Sciatic nerve (tissue), 2 donors: ENCODE data around the gene PUM1. TPM values are rescaled to one million over a fixed set of nuclear protein-coding genes. Genes with fewer than 3 reads are reported as not detected.

ENCODE experiments used
- ATAC-seq: fragments of 200-7000 bp; cut with Tn5 transposase; one replicate; pipeline ENCODE4 v1.9.1; 2020; ENCODE audit warnings: mild to moderate bottlenecking, moderate library complexity
- DNase-seq: peaks from one replicate; pipeline ENCODE4 v3.0.0-alpha.2; 2020; ENCODE audit warnings: low spot score
- intact Hi-C: fragments of 100-400 bp; cut with DNase I; formaldehyde crosslinking; loops from one replicate; pipeline ENCODE4 v1.14.2; 2022
- total RNA-seq: library from RNA; stranded (reverse); fragmentation: NEBNext Ultra II Directional; extraction: Animal tissue kit (Norgen Biotek cat#: 25700); gene quantifications from one replicate; pipeline ENCODE4 v1.2.1, GENCODE V29; 2021
- donor health status: DM: no; HTN: no; CAD: no.
- donor health status: DM: no; HTN: no; CAD: no.

Gene PUM1
- total RNA-seq, 1 donor from 2014 or later, result 144 TPM

DNA sequence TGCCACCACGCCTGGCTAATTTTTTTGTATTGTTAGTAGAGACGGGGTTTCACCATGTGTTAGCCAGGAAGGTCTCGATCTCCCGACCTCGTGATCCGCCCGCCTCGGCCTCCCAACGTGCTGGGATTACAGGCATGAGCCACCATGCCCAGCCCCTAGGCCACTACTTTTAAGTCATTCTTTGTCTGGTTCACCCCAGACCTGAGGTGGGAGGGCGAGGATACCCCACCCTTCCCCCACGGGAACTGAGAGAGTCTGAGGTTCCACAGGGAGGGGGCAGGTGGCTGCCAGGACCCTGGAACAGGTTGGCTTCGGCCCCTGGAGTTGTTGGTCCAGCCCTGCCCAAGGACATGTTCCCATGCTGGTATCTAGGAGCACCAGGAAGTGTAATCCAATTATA lies 149.2 kb downstream of the PUM1 start:
- intact Hi-C loops, result no loop called here
- ATAC-seq, result no peak

DNA sequence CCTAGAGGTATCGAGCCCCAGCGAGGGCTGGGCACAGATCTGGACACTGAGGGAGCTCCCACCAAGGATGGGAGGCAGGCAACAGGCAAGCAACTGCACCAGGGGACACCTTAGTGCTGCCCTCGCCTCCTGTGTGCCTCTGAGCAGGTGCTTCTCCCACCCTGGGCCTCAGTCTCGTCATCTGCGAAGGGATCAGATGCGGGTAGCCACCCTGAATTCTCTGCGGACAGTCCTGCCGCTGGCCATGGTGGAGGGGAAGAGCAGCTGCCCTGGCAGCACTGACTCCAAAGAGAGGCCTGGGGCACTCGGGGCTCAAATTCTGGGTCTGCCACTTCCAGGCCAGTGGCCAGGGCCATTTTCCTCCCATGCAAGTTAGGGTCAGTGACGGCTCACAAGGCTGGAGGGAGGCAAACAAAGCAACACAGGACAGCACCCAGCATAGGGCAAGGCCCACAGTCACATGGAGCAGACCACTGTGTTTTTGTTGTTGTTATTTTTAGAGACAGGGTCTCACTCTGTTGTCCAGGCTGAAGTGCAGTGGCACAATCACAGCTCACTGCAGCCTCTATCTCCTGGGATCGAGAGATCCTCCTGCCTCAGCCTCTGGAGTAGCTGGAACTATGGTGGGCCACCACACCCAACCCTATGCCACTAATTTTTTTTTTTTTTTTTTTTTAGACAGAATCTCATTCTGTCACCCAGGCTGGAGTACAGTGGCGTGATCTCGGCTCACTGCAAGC lies 149.9 kb downstream of the PUM1 start:
- intact Hi-C loops, result no loop called here
- DNase-seq, result peak; percentile 33
- no peak for ATAC-seq

More for the DNA sequence above, 149.2 kb downstream of the PUM1 start:
- peak; percentile 44 for DNase-seq

DNA sequence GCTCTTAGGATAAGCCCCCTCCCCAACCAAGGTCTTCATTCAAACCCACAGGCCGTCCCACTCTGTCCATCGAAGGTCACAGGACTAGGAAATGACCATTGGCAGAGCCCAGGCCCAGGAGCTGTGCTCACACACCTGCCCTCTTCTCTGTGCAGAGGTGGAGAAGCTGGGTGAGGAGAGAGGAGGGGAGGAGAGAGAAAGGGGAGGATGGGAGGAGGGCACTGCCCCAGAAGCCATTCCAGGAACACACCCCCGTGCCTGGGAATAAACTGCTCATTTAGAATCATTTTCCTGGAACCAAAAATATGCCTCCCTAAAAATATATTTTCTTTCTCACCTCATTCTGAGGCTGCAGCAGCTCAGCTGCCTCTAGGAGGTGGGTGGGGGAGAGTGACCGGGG lies 150.6 kb downstream of the PUM1 start:
- DNase-seq (peak; percentile 19), ATAC-seq (no peak)
- intact Hi-C loops, result loop anchor here (5.0 kb wide), 2 partner anchors 133 to 193 kb away; partner anchors contain the start of gene MATN1

DNA sequence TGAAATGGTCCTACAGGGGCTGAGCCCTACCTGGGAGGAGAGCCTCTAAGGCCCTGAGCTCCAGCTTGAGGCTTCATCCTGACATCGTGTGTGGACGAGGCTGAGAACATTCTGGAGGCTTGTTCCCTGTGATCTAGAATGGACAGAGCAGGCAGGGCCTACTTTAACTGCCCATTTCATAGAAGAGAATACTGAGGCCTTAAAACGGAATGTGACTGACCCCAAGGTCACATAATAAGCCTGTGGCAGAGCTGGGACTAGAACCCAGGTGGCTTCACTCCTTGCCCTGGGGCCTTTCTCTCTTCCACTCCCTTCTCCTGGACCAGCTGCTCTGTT lies 151.0 kb downstream of the PUM1 start:
- DNase-seq (no peak), ATAC-seq (no peak)
- intact Hi-C loops, result loop anchor here (5.0 kb wide), 2 partner anchors 132 to 192 kb away; partner anchors contain the start of gene MATN1

DNA sequence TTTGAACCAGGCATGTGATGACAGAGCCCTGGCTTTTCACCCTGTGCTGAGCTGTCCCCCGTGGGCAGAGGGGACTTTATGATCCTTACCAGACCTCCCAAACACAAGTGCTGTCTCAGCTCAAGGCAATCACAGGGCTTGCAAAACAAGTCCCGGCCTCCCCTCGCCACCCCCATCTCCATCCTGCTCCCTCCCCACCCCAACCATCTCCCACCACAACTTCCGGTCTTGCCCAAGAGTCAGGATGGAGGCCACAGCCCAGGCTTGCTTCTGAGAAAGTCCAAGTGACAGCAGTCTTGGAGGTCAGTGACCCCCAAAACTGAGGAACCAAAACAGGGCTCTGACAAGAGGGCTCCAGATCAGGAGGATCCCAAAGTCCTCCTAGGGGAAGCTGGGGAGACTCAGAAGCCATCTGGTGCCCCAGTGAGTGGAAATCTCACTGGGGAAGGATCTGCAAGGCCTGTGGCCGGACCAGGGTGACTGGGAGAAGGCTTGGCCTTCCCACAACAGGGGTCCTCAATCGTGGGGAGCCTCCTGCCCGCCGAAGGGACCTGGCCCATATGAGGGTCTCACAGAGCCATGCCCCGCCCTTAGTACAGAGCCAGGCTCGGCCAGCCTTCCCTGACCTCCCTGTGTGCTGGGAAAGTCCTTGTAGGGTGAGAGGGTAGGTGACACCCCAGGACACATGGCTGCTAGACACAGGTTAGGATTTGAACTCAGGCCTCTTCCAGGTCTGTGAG lies 152.4 kb downstream of the PUM1 start:
- DNase-seq, result peak; percentile 76
- ATAC-seq, result peak; percentile 44
- intact Hi-C loops, result loop anchor here (5.0 kb wide), 2 partner anchors 131 to 191 kb away; partner anchors contain the start of gene MATN1

DNA sequence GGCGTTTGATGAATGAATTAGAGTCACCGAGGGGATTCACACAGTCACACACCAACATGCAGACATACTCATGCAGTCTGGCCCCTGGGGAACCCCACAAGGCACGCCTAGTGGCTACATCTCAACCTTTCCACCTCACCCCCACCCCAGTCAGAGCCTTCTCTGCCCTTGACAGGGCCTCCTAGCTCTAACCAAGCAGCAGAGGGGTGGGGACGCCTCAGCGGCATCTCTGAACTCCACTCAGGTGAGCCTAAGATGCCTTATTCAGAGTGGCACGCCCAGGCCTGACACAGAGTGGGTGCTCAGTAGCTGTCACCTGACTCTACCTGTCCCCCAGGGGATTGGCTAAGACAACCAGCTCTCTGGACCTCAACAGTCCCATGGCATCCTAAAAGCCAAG lies 153.3 kb downstream of the PUM1 start:
- DNase-seq (peak; percentile 59), ATAC-seq (no peak)
- intact Hi-C loops, result loop anchor here (5.0 kb wide), 2 partner anchors 130 to 190 kb away; partner anchors contain the start of gene MATN1

DNA sequence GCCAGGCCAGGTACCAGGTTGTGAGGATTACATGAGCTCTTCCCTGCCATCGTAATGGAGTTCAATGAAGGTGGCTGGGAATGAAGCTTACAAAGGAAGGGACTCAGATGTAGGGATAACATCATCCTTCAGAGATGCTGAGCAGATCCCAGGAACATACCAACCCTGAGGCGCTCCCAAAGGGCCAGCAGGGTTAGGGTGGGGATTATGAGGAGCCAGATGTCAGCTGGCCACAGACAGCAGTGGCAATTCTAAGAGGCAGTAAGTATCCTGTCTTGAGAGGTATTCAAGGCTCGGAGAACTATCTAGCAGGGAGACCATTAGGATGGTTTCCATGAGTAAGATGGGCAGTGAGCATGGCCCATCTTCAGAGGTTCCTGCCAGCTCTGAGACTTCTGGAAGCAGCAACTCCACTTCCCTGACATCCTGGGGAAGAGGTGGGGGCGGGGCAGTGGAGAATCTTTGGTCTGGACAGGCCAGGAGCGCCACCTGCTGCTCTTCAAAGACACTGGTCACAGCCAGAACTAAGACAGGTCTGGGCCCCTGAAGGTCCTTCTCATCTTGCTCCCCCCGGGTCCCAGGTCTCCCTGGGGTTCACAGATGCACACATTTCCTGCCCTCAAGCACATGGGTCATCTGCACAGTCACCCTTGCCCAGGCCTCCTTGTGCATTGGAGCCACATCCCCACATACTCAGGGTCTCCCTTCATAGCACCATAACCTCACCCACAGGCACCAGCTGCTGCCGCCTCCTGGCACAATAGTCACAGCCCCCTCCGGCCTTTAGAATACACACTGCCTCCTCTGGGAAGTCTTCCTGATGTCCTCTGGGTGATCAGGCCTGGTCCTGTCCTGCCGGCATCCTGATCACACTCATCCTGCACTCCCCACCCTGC lies 154.2 kb downstream of the PUM1 start:
- DNase-seq, result peak; percentile 95
- intact Hi-C loops, result loop anchor here (2.0 to 5.0 kb wide), 3 partner anchors 109 to 189 kb away; partner anchors contain the start of gene MATN1
- ATAC-seq, result peak; percentile 84

DNA sequence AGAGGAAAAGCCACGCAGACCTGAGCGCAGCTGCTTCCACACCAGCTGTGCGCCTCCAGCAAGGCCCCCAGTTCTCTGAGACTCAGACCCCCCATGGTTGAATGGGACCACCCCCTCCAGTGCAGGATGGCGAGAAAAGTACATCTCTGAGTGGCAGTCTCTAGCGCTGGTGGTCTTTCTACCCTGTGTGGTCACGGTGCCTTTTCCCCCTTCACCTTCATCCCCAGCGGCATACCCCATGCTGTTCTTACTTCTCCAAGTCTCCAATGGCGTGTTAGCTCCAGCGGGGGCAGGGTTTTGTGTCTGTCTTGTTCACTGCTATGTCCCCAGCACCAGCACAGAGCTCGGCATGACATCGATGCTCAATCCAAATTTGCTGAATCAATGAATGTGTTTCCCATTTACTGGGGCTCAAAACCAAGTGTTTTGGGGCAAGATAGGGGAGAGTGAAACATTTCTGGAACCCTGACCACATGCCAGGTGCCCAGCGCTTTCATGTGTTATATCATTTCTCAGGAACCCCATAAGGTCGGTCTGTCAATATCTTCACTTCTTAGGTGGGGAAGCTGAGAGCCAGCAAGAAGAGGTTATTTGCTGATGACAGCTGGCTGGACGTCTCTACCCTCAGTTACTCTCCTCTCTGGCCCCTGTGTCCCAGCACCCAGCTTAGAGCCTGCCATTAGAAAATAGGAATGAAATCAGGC lies 156.0 kb downstream of the PUM1 start:
- DNase-seq, result peak; percentile 59
- no peak for ATAC-seq
- intact Hi-C loops, result loop anchor here (2.0 to 5.0 kb wide), 3 partner anchors 107 to 187 kb away; partner anchors contain the start of gene MATN1

DNA sequence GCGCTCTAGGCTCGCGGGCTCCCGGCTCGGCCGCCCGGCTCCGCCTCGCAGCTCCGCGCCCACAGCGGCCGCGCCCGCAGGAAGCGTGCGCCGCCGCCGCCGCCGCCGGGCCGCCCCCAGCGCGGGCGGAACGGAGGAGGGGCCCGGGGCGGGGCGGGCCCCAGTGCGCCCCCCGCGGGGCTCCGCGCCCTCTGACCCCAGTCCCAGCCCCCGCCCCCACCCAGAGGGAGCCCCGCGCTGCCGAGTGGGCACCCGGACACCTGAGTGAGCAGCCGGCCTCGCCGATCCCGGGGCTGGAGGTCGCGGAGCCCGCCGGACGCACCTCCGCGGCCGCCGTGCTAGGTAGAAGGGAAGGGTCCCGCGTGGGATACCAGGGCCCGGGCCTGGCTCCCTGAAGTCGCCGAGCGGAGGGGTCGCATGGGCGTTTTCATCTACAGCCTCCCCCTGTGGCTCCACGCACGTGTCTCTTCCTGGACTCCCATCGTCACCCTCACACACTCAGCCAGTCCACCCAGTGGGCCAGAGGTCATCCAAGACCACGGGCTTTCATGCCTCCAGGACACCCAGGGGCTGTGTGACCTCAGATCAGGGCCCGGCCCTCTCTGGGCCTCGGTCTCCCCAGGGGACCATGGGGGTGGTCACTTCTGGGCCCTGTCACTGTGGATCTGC lies 156.7 kb downstream of the PUM1 start, which contains the start of gene SDC3:
TSS of gene SDC3 (minus strand) at position 63 of the 669 bp plus-strand sequence. CDS start 172 bp downstream, outside the sequence.
- DNase-seq, result peak; percentile 65
- intact Hi-C loops, result no loop called here
- ATAC-seq, result peak; percentile 1

DNA sequence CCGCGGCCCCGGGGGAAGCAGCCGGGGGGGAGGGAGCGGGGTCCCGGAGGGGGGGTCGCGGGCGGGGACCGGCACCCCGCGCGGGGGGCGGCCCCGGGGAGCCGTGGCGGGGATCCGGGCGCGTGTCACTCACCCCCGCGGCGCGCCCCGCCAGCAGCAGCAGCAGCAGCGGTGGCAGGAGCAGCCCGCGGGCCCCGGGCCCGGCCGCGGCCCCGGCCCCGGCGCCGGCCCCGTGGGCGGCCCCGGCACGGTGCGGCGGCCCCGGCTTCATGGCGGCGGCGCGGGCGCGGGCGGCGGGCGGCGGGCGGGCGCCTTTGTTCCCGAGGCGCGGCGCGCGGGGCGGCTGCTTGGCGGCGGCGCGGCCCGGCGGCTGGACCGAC lies 157.2 kb downstream of the PUM1 start:
- intact Hi-C loops, result no loop called here
- ATAC-seq (no peak), DNase-seq (no peak)

DNA sequence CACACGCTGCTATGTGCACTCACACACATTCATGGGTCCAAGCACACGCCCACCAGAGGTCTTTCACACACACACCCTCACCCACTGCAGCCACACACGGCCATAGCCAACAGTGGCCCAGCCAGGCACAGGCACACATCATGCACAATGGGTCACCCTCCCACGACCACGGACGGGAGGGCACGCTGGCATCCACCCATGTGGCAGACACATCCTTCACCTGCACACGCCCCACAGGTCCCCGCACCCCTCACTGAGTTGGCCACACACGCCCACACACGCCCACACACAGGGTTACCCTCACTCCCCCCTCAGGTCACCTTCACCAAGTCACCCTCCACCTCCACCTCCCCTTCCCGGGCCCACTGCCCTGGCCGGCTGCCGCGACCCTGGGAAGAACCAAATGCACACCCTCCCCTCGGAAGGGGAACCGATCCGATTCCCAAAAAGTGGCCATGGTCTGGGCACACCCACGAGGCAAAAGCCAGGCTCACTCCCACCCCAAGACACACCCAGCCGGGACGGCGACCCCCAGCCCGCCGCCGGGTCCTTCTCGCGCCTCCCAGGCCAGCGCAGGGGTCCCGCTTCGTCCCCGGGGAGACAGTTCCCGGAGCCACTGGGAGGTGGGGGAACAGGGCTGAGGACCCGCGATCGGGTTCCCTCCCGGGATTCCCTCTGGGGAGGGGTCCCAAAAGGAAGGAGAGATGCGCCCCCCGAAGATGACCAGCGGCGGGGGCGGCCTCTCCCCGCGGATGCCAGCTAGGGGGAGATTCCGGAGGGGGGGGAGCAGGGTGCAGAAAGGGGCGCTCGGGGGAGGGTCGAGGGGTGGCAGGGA lies 157.8 kb downstream of the PUM1 start:
- intact Hi-C loops, result no loop called here
- ATAC-seq (peak; percentile 8), DNase-seq (peak; percentile 72)

DNA sequence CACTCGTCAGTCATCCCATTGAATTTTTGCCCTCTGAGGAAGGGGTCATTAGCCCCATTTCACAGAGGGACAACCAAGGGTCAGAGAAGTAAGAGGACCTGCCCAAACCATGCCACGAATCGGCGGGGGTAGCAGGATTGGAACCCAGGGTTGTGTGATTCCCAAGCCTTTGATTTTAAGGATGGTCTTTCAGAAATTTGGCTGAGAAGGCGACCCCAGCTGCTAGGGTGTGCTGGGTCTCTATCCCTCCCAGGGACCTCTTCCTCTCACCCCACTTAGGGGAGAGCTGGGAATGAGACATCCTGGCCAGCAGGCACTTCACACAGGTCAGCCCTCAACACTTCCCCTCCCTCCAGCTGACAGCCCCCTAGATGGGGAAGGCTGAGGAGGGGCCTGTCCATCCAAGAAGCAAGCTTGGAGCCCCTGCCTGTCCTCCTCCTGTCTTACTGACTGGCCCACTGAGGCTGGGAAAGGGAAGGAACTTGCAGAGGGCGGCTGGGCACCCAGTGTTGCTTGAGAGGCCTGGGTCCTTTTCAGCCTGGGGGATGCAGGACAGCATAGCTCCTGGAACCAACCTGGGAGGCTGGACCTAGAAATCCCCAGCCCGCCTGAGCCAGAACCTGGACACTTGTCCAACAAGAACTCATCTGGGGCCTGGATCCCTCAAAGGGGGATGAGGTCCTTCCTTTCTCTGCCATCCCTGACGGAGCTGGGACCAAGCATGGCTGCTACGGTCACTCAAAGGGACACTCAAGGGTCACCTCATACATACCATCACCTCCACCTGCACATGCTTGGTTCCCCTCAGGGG lies 158.7 kb downstream of the PUM1 start:
- DNase-seq (peak; percentile 55), ATAC-seq (no peak)
- intact Hi-C loops, result no loop called here

DNA sequence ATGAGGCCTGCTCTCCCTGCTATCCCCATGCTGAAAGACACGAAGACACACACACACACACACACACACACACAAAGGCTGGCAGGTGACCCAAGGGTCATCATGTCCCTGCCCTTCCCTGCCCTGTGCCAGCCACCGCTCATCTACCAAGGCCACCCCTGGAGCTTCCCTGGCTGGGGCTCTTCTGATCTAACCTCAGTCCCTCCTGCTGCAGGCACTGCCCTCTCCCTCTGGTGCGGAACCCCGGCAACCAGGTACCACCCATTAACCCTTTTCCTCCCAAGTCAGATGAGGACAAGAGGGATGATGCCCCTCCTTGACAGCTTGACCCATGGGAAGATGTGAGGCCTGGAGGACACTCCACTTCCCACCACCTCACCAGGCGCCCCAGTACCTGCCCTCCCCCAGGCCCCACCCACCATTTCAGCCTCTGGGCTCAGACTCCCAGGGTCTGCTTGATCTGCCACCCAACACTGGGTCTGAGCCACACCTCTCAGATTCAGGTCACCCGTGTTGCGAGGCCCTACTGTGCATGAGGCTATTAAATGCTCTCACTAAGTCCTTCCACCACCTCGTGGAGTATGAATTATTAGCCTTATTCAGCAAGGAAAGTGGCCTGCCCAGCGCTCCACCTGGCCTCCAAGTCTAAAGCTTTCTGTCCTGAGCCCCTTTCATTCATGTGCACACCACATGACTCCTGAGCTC lies 159.4 kb downstream of the PUM1 start:
- intact Hi-C loops, result no loop called here
- ATAC-seq (no peak), DNase-seq (no peak)

DNA sequence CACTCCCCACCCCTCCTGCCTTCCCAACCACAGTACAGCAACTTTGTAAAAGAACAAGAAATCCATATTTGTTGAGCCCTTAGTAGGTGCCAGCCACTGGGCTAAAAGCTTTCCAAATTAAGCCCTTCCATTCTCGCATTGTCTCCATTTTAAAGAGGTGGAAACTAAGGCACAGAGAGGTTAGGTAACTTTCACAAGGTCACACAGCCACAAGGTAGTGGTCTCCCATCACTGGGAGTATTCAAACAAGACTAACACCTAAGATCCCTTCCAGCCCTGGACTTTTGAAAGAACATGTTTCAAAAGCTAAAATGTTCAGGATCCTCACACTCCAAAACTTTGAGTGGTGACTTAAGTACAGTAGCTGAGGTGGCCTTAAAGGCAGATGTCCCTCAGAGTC lies 160.1 kb downstream of the PUM1 start:
- ATAC-seq, result no peak
- no peak for DNase-seq
- intact Hi-C loops, result no loop called here

DNA sequence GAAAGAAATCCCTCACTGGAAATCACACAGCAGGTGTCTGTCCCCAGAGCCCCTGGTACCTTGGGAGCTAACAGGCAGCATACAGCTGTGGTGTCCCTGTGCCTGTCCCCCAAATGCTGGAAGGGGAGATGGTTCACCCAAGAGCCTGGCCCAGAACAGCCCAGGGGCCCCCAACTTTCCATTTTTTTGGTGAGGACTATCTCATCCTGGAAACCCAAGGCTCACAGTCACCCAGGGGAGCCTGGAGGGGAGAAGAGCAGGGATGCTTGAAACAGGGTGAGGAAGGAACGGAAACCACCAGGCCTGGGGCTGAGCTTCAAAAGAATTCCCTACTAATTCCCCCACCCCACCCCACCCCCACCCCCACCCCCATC lies 160.6 kb downstream of the PUM1 start:
- intact Hi-C loops, result no loop called here
- no peak for ATAC-seq
- no peak for DNase-seq
